ENCODE measurements around the gene GLUD2.

Gene GLUD2

DNA sequence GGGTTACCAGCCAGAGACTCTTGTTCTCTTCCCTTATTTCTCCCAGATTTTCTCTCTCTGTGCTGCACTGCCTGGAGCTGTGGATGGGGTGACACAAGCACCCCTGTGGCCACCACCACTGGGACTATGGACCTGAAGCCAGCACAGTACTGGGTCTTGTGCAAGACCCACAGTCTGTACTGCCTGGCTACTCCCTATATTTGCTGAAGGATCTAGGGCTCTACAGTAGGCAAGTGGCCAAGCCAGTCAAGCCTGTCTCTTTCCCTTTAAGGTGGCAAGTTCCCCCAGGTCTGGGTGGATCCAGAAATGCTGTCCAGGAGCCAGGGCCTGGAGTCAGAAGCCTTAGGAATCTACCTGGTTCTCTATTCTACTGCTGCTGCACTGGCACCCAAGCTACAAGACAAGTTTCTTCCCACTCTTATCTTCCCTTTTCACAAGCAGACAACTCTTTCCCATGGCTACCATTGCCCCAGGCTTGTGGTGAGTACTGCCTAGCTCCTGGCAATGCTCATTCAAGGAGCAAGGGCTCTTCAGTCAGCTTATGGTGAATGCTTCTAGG lies 33.4 kb upstream of the GLUD2 start:
- TF ChIP-seq, protein P1, sequence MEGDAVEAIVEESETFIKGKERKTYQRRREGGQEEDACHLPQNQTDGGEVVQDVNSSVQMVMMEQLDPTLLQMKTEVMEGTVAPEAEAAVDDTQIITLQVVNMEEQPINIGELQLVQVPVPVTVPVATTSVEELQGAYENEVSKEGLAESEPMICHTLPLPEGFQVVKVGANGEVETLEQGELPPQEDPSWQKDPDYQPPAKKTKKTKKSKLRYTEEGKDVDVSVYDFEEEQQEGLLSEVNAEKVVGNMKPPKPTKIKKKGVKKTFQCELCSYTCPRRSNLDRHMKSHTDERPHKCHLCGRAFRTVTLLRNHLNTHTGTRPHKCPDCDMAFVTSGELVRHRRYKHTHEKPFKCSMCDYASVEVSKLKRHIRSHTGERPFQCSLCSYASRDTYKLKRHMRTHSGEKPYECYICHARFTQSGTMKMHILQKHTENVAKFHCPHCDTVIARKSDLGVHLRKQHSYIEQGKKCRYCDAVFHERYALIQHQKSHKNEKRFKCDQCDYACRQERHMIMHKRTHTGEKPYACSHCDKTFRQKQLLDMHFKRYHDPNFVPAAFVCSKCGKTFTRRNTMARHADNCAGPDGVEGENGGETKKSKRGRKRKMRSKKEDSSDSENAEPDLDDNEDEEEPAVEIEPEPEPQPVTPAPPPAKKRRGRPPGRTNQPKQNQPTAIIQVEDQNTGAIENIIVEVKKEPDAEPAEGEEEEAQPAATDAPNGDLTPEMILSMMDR (IDR thresholded peaks at IDR 0.05; ENCODE audit: borderline replicate concordance, insufficient read depth, low read depth, low read length) = no peak

DNA sequence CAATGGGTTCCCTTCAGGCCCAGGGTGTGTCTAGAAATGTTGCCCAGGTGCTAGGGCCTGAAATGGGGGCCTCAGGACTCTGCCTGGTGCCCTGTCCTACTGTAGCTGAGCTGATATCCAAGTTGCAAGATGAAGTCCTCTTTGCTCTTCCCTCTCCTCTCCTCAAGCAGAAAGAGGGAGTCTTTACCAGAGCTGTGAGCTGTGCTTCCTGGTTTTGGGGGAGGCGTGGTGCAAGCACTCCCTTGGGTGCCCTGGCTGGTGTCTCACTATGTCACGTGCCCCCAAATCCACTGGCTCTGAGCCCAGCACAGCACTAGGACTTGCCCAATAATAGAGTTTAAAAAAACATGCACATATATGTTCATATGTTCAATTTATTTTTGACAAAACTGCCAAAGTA lies 32.6 kb upstream of the GLUD2 start:
- TF ChIP-seq, protein P1 (IDR thresholded peaks at IDR 0.05; ENCODE audit: borderline replicate concordance, insufficient read depth, low read depth, low read length) = no peak
- H3K4me3 ChIP-seq (ENCODE audit: low read depth, low read length) = no peak overlapping the region

More for the DNA sequence above, 33.4 kb upstream of the GLUD2 start:
- no peak overlapping the region for H3K4me3 ChIP-seq (ENCODE audit: low read depth, low read length)

DNA sequence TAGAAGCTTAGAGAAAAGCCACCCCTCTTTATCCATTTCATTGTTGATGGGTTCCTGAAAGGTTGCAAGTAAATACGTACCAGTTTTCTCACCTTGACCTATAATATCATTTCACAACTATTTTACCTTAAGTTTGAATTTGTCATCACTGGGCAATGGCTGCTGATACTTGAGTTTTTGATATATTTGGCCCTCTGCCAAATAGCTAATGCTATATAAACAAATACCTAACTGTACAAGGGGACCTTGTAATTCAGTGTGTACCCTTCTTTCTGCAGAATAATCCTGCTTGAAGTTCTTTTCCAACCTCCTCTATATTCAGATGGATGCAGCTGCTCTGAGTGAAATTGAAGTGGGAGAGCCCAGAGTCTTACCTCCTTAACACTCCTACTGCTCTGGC lies 19.0 kb upstream of the GLUD2 start:
- no peak overlapping the region for H3K4me3 ChIP-seq (ENCODE audit: low read depth, low read length)
- TF ChIP-seq, protein P1 (IDR thresholded peaks at IDR 0.05; ENCODE audit: borderline replicate concordance, insufficient read depth, low read depth, low read length) = no peak

DNA sequence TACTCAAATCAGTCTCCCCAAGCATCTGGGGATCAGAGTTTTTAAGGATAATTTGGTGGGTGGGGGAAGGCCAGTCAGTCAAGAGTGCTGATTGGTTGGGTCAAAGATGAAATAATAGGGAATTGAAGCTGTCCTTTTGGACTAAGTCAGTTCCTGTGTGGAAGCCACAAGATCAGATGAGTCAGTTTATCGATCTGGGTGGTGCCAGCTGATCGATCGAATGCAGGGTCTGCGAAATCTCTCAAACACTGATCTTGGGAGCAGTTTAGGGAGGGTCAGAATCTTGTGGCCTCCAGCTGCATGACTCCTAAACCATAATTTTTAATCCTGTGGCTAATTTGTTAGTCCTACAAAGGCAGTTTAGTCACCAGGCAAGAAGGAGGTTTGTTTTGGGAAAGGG lies 17.3 kb upstream of the GLUD2 start:
- H3K4me3 ChIP-seq (ENCODE audit: low read depth, low read length) = no peak overlapping the region
- TF ChIP-seq, protein P1 (IDR thresholded peaks at IDR 0.05; ENCODE audit: borderline replicate concordance, insufficient read depth, low read depth, low read length) = no peak

DNA sequence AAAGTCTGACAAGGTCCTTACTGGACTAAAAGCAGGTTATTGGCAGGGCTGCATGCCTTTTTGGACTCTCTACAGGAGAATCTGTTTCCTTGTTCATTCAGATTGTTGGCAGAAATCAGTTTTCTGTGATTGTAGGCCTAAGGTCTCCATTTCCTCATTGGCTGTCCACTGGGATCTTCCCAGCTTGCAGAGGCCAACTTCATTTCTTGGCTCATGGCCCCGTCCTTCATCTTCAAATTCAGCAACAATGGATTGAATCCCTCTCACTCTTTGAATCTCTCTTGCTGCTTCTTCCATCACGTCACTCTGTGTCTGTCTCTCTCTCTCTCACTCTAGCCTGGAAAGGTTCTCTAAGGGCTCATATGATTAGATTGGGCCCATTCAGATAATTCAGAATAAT lies 14.9 kb upstream of the GLUD2 start:
- no peak overlapping the region for H3K4me3 ChIP-seq (ENCODE audit: low read depth, low read length)
- TF ChIP-seq, protein P1 (IDR thresholded peaks at IDR 0.05; ENCODE audit: borderline replicate concordance, insufficient read depth, low read depth, low read length) = no peak

DNA sequence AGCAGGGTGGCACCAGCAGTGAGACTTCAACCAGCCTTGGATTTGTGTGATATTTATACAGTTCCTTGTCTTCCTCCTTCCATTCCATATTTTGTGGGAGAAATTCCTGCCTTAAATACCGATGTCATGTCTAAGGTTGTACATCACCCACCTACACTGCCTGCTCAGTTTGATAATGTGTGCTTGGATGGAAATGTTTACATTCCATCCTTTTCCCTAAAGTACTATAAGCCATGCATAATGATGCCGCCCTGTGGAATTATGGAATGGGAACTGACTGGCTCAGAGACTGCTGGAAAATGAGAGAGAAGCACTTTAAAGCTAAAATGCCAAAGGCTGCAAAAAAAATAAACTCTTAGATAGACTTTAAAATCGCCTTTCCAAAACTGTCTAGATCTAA lies 11.3 kb upstream of the GLUD2 start:
- TF ChIP-seq, protein P1 (IDR thresholded peaks at IDR 0.05; ENCODE audit: borderline replicate concordance, insufficient read depth, low read depth, low read length) = no peak
- H3K4me3 ChIP-seq (ENCODE audit: low read depth, low read length) = no peak overlapping the region

DNA sequence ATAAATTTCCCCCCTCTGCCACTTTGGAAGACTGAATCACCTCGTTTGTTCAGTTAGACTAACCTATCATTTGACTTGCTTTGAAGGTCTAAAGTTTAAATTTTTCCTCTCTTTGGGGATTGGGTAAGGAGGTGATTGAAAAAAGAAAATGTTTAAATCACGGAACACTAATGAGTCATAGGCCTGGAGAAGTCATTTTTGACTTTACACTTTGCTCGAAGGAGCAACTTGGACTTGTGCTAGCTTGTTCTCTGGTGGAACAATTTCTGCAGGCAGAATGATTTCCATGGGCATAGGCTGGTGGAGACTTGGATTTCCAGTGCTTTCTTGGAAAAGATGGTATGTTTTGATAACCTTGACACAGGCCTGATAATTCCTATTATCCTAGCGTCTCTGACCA lies 10.5 kb upstream of the GLUD2 start:
- TF ChIP-seq, protein P1 (IDR thresholded peaks at IDR 0.05; ENCODE audit: borderline replicate concordance, insufficient read depth, low read depth, low read length) = no peak
- H3K4me3 ChIP-seq (ENCODE audit: low read depth, low read length) = no peak overlapping the region

Data from GM12875 (cell line).